ENCODE results near the gene PLPPR1. TPM values are rescaled to one million over a fixed set of nuclear protein-coding genes. Genes with fewer than 3 reads are reported as not detected.

Gene PLPPR1
- polyA plus RNA-seq, 1 donor from 2014 or later = 157 TPM

- Histone ChIP-seq H3K27me3 (ENCODE audit: insufficient read depth, low read depth, low read length) (no peaks in the 10 kb centered on the region), H3K79me2 (replicated peaks; ENCODE audit: insufficient read depth, low read length) (no peaks in the 10 kb centered on the region), H3K4me2 (ENCODE audit: low read length) (no peak overlapping the region), H3K36me3 (ENCODE audit: insufficient read depth, low read length) (no peaks in the 10 kb centered on the region), H3K9me3 (ENCODE audit: low read length) (no peaks in the 10 kb centered on the region), H3K9ac (ENCODE audit: low read length) (no peak overlapping the region), H3K27ac (ENCODE audit: low read length) (no peak overlapping the region), H3K9me2 (ENCODE audit: insufficient read depth, low read length) (no peaks in the 10 kb centered on the region), H3F3A (ENCODE audit: insufficient read depth, low read length, poor library complexity, severe bottlenecking) (no peaks in the 10 kb centered on the region), H2AFZ (ENCODE audit: low read depth, low read length) (no peak overlapping the region), H4K20me1 (ENCODE audit: insufficient read depth) (no peaks in the 10 kb centered on the region), H3K4me3 (ENCODE audit: low read length) (no peak overlapping the region)
- TF ChIP-seq, protein P1, sequence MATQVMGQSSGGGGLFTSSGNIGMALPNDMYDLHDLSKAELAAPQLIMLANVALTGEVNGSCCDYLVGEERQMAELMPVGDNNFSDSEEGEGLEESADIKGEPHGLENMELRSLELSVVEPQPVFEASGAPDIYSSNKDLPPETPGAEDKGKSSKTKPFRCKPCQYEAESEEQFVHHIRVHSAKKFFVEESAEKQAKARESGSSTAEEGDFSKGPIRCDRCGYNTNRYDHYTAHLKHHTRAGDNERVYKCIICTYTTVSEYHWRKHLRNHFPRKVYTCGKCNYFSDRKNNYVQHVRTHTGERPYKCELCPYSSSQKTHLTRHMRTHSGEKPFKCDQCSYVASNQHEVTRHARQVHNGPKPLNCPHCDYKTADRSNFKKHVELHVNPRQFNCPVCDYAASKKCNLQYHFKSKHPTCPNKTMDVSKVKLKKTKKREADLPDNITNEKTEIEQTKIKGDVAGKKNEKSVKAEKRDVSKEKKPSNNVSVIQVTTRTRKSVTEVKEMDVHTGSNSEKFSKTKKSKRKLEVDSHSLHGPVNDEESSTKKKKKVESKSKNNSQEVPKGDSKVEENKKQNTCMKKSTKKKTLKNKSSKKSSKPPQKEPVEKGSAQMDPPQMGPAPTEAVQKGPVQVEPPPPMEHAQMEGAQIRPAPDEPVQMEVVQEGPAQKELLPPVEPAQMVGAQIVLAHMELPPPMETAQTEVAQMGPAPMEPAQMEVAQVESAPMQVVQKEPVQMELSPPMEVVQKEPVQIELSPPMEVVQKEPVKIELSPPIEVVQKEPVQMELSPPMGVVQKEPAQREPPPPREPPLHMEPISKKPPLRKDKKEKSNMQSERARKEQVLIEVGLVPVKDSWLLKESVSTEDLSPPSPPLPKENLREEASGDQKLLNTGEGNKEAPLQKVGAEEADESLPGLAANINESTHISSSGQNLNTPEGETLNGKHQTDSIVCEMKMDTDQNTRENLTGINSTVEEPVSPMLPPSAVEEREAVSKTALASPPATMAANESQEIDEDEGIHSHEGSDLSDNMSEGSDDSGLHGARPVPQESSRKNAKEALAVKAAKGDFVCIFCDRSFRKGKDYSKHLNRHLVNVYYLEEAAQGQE (IDR thresholded peaks at IDR 0.05; ENCODE audit: borderline replicate concordance) = no peak
- no peak for TF ChIP-seq EZH2 (IDR thresholded peaks at IDR 0.05; ENCODE audit: borderline replicate concordance, insufficient read depth, low read length, poor library complexity, severe bottlenecking)
- no peak for TF ChIP-seq CTCF (IDR thresholded peaks at IDR 0.05; ENCODE audit: poor library complexity, severe bottlenecking)
- no peak for TF ChIP-seq SMC3 (conservative IDR thresholded peaks at IDR 0.05; ENCODE audit: poor library complexity)
- TF ChIP-seq MXI1 (conservative IDR thresholded peaks at IDR 0.05; ENCODE audit: poor library complexity, severe bottlenecking) = no peak
- no peak for TF ChIP-seq EP300 (conservative IDR thresholded peaks at IDR 0.05; ENCODE audit: poor library complexity, severe bottlenecking)
- no peak for TF ChIP-seq TAF1 (IDR thresholded peaks at IDR 0.05; ENCODE audit: low read depth)
- no peak for TF ChIP-seq POLR2AphosphoS5 (IDR thresholded peaks at IDR 0.05)
- TF ChIP-seq RAD21 (conservative IDR thresholded peaks at IDR 0.05) = no peak
These were observed 328.1 kb downstream of the PLPPR1 start for GRCh38 chr9:101356619-101357018.

- Histone ChIP-seq H3K4me2 (ENCODE audit: low read length) (no peak overlapping the region), H3K27ac (ENCODE audit: low read length) (no peak overlapping the region), H3K36me3 (ENCODE audit: insufficient read depth, low read length) (no peaks in the 10 kb centered on the region), H3K9me3 (ENCODE audit: low read length) (no peaks in the 10 kb centered on the region), H3F3A (ENCODE audit: insufficient read depth, low read length, poor library complexity, severe bottlenecking) (no peaks in the 10 kb centered on the region), H3K4me3 (ENCODE audit: low read length) (no peak overlapping the region), H3K9me2 (ENCODE audit: insufficient read depth, low read length) (no peaks in the 10 kb centered on the region), H3K9ac (ENCODE audit: low read length) (no peak overlapping the region), H3K27me3 (ENCODE audit: insufficient read depth, low read depth, low read length) (no peaks in the 10 kb centered on the region), H3K79me2 (replicated peaks; ENCODE audit: insufficient read depth, low read length) (no peaks in the 10 kb centered on the region), H2AFZ (ENCODE audit: low read depth, low read length) (no peak overlapping the region), H4K20me1 (ENCODE audit: insufficient read depth) (no peaks in the 10 kb centered on the region)
- no peak for TF ChIP-seq TAF1 (IDR thresholded peaks at IDR 0.05; ENCODE audit: low read depth)
- no peak for TF ChIP-seq EZH2 (IDR thresholded peaks at IDR 0.05; ENCODE audit: borderline replicate concordance, insufficient read depth, low read length, poor library complexity, severe bottlenecking)
- TF ChIP-seq RAD21 (conservative IDR thresholded peaks at IDR 0.05) = no peak
- TF ChIP-seq, protein P1 (IDR thresholded peaks at IDR 0.05; ENCODE audit: borderline replicate concordance) = no peak
- TF ChIP-seq SMC3 (conservative IDR thresholded peaks at IDR 0.05; ENCODE audit: poor library complexity) = no peak
- TF ChIP-seq POLR2AphosphoS5 (IDR thresholded peaks at IDR 0.05) = no peak
- TF ChIP-seq MXI1 (conservative IDR thresholded peaks at IDR 0.05; ENCODE audit: poor library complexity, severe bottlenecking) = no peak
- TF ChIP-seq CTCF (IDR thresholded peaks at IDR 0.05; ENCODE audit: poor library complexity, severe bottlenecking) = no peak
These were observed 331.2 kb downstream of the PLPPR1 start for GRCh38 chr9:101359679-101360078.

Measured in neural cell (in vitro differentiated cells).